HG02938 (cell line): ENCODE results near the gene SUPT20HL1.

Experiments
- ATAC-seq: cut with Tn5 transposase; IDR thresholded peaks from one replicate; pipeline ENCODE4 v1.9.1; 2021; ENCODE audit warnings: mild to moderate bottlenecking, moderate library complexity; ENCODE audit not compliant: unreplicated experiment

The SUPT20HL1 gene

GRCh38 chrX:24396236-24396930 lies 35.9 kb downstream of the SUPT20HL1 start:
- ATAC-seq, result no peak

- ATAC-seq, result no peak
These were observed 36.5 kb downstream of the SUPT20HL1 start for GRCh38 chrX:24396931-24397279.

- no peak for ATAC-seq
These were observed 38.3 kb downstream of the SUPT20HL1 start for GRCh38 chrX:24398766-24399165.

- ATAC-seq, result no peak
These were observed 39.1 kb downstream of the SUPT20HL1 start for GRCh38 chrX:24399550-24399949.

- ATAC-seq, result no peak
These were observed 45.5 kb downstream of the SUPT20HL1 start for GRCh38 chrX:24405959-24406358.
